GM23338 (cell line): Measurements from ENCODE around the gene LYRM9. TPM values are rescaled to one million over a fixed set of nuclear protein-coding genes. Genes with fewer than 3 reads are reported as not detected.

Experiments used
- ATAC-seq: fragments of 200-7000 bp; cut with Tn5 transposase; 3 replicates; pipeline ENCODE4 v1.9.1; 2020
- DNase-seq: peaks from one replicate; pipeline ENCODE4 v3.0.0-alpha.2; 2015; ENCODE audit warnings: low spot score
- H2AFZ ChIP-seq: fragments of 200-600 bp; sonication (generic); 2 replicates; pipeline ENCODE4 v1.8.0; 2016; ENCODE audit warnings: antibody characterized with exemption, mild to moderate bottlenecking, moderate library complexity
- H3F3A ChIP-seq: fragments of 200-600 bp; sonication (generic); replicated peaks from 2 replicates; pipeline ENCODE4 v1.8.0; 2017; ENCODE audit warnings: antibody characterized with exemption, mixed run types, low read depth
- H3K27ac ChIP-seq: fragments of 200-600 bp; sonication (generic); 2 replicates; pipeline ENCODE4 v1.6.1; 2016; ENCODE audit warnings: low read depth
- H3K27me3 ChIP-seq: fragments of 200-600 bp; sonication (generic); 2 replicates; pipeline ENCODE4 v1.8.0; 2016; ENCODE audit warnings: mild to moderate bottlenecking, mixed run types, moderate library complexity; ENCODE audit not compliant: insufficient read depth
- H3K36me3 ChIP-seq: fragments of 200-600 bp; sonication (generic); 2 replicates; pipeline ENCODE4 v1.8.0; 2016; ENCODE audit warnings: mild to moderate bottlenecking; ENCODE audit not compliant: insufficient read depth
- H3K4me1 ChIP-seq: fragments of 200-600 bp; sonication (generic); 2 replicates; pipeline ENCODE4 v1.8.0; 2016; ENCODE audit warnings: mild to moderate bottlenecking, moderate library complexity; ENCODE audit not compliant: insufficient read depth
- H3K4me2 ChIP-seq: fragments of 200-600 bp; sonication (generic); 2 replicates; pipeline ENCODE4 v1.7.1; 2017; ENCODE audit warnings: mixed run types
- H3K4me3 ChIP-seq: fragments of 200-600 bp; sonication (generic); 2 replicates; pipeline ENCODE4 v1.6.1; 2016; ENCODE audit warnings: mixed run types
- H3K79me2 ChIP-seq: fragments of 200-600 bp; sonication (generic); replicated peaks from 2 replicates; pipeline ENCODE4 v1.8.0; 2017; ENCODE audit warnings: mild to moderate bottlenecking; ENCODE audit not compliant: insufficient read depth
- H3K9me2 ChIP-seq: fragments of 200-600 bp; sonication (generic); 2 replicates; pipeline ENCODE4 v1.8.0; 2017; ENCODE audit not compliant: insufficient read depth
- H4K20me1 ChIP-seq: fragments of 200-600 bp; sonication (generic); replicated peaks from 2 replicates; pipeline ENCODE4 v1.8.0; 2017; ENCODE audit warnings: mild to moderate bottlenecking; ENCODE audit not compliant: insufficient read depth
- H3K27ac Mint-ChIP-seq: 2 replicates; pipeline ENCODE4 v1.8.0; 2020; ENCODE audit warnings: inconsistent platforms, mild to moderate bottlenecking, moderate library complexity, mixed read lengths
- H3K27me3 Mint-ChIP-seq: 3 replicates; pipeline ENCODE4 v1.8.0; 2022; ENCODE audit warnings: low read depth, mild to moderate bottlenecking, moderate library complexity, mixed read lengths, inconsistent platforms; ENCODE audit not compliant: insufficient read depth, poor library complexity
- H3K36me3 Mint-ChIP-seq: 3 replicates; pipeline ENCODE4 v1.8.0; 2021; ENCODE audit warnings: low read depth, mild to moderate bottlenecking, inconsistent platforms, moderate library complexity, mixed read lengths
- H3K4me1 Mint-ChIP-seq: 3 replicates; pipeline ENCODE4 v1.8.0; 2020; ENCODE audit warnings: mild to moderate bottlenecking, inconsistent platforms, mixed read lengths
- H3K4me3 Mint-ChIP-seq: 3 replicates; pipeline ENCODE4 v1.8.0; 2021; ENCODE audit warnings: moderate library complexity, mild to moderate bottlenecking, inconsistent platforms, mixed read lengths
- H3K9me3 Mint-ChIP-seq: 3 replicates; pipeline ENCODE4 v1.8.0; 2020; ENCODE audit warnings: moderate library complexity, mild to moderate bottlenecking, inconsistent platforms, mixed read lengths
- CREB1 ChIP-seq: fragments of 250-450 bp; sonication (Bioruptor Pico); IDR thresholded peaks from 2 replicates; pipeline ENCODE4 v1.5.0; 2020; ENCODE audit warnings: low read depth, mild to moderate bottlenecking, moderate library complexity
- CTCF ChIP-seq, 2 experiments: fragments of 200-600 bp in 1 of 2; sonication (generic) in 1 of 2; conservative IDR thresholded peaks; 2 replicates each; pipeline versions ENCODE4 v1.5.1 to v1.6.1; 2016 to 2017; ENCODE audit warnings: antibody characterized with exemption in 2 of 2, low read depth in 2 of 2, mild to moderate bottlenecking in 2 of 2, moderate library complexity in 1 of 2
- ETS1 ChIP-seq: IDR thresholded peaks from 2 replicates; pipeline ENCODE4 v1.6.1; 2016; ENCODE audit warnings: antibody characterized with exemption
- EZH2 ChIP-seq: fragments of 200-600 bp; sonication (generic); IDR thresholded peaks from one replicate; pipeline ENCODE4 v1.8.0; 2017; ENCODE audit warnings: antibody characterized with exemption, mild to moderate bottlenecking, low read depth; ENCODE audit not compliant: unreplicated experiment
- EZH2phosphoT487 ChIP-seq: fragments of 200-600 bp; sonication (generic); IDR thresholded peaks from one replicate; pipeline ENCODE4 v1.8.1; 2018; ENCODE audit warnings: antibody characterized with exemption; ENCODE audit not compliant: unreplicated experiment
- JUNB ChIP-seq: IDR thresholded peaks from one replicate; pipeline ENCODE4 v1.6.1; 2016; ENCODE audit warnings: antibody characterized with exemption; ENCODE audit not compliant: unreplicated experiment
- NANOG ChIP-seq: IDR thresholded peaks from 2 replicates; pipeline ENCODE4 v1.6.1; 2016; ENCODE audit warnings: antibody characterized with exemption, borderline replicate concordance
- POLR2AphosphoS5 ChIP-seq: IDR thresholded peaks from 2 replicates; pipeline ENCODE4 v1.6.1; 2016; ENCODE audit warnings: antibody characterized with exemption, low read depth
- REST ChIP-seq: IDR thresholded peaks from one replicate; pipeline ENCODE4 v1.6.1; 2018; ENCODE audit warnings: antibody characterized with exemption; ENCODE audit not compliant: unreplicated experiment
- STAT1 ChIP-seq: IDR thresholded peaks from one replicate; pipeline ENCODE4 v1.6.1; 2016; ENCODE audit warnings: antibody characterized with exemption; ENCODE audit not compliant: unreplicated experiment
- ZNF114 ChIP-seq: fragments of 250-450 bp; sonication (Bioruptor Pico); IDR thresholded peaks from 2 replicates; pipeline ENCODE4 v1.5.0; 2020; ENCODE audit warnings: mild to moderate bottlenecking, moderate library complexity
- ZNF331 ChIP-seq: fragments of 250-450 bp; sonication (Bioruptor Pico); IDR thresholded peaks from 2 replicates; pipeline ENCODE4 v1.5.0; 2020; ENCODE audit warnings: low read depth, mild to moderate bottlenecking, moderate library complexity
- ZNF462 ChIP-seq: fragments of 250-450 bp; sonication (Bioruptor Pico); IDR thresholded peaks from 2 replicates; pipeline ENCODE4 v1.5.0; 2020; ENCODE audit warnings: mild to moderate bottlenecking, moderate library complexity
- polyA plus RNA-seq: library from polyadenylated mRNA; unstranded; fragments of >200 nt; fragmentation: Nextera tagmentation; extraction: Ambion mirVana; gene quantifications from 2 replicates; pipeline ENCODE4 v1.2.1, GENCODE V29; 2016
- total RNA-seq: library from RNA; depleted of rRNA; stranded (reverse); fragments of >200 nt; shearing (Covaris generic); gene quantifications from 2 replicates; pipeline ENCODE4 v1.2.3, GENCODE V29; 2014

Gene LYRM9
- total and polyA plus RNA-seq, 2 experiments from 2014 or later, result 4.7 to 6.2 TPM

- peaks cover 2% of the 10 kb centered on the region for H3K27me3 Mint-ChIP-seq
- ATAC-seq (no peak), DNase-seq (no peak)
- H3K4me1 ChIP-seq, result peaks cover 10% of the 10 kb centered on the region
- no peaks in the 10 kb centered on the region for H3K79me2 ChIP-seq
- H3F3A ChIP-seq, result no peaks in the 10 kb centered on the region
- no peak overlapping the region for H3K4me2 ChIP-seq
- no peaks in the 10 kb centered on the region for H3K36me3 Mint-ChIP-seq
- H3K27me3 ChIP-seq, result no peaks in the 10 kb centered on the region
- H3K4me3 ChIP-seq, result no peak overlapping the region
- no peak overlapping the region for H3K27ac ChIP-seq
- no peak overlapping the region for H2AFZ ChIP-seq
- H3K4me3 Mint-ChIP-seq, result no peak overlapping the region
- TF ChIP-seq POLR2AphosphoS5 (no peak), JUNB (no peak), STAT1 (no peak), NANOG (no peak), ZNF462 (CRISPR knock-in tag) (no peak), ETS1 (no peak), CTCF (conservative IDR thresholded peaks at IDR 0.05; ENCODE audit: low read depth in 2 of 2) (no peak), REST (no peak), CREB1 (CRISPR knock-in tag) (no peak), ZNF331 (CRISPR knock-in tag) (no peak), EZH2 (no peak), EZH2phosphoT487 (no peak), ZNF114 (no peak)
- H3K4me1 Mint-ChIP-seq, result peaks cover 8% of the 10 kb centered on the region
- H3K36me3 ChIP-seq, result no peaks in the 10 kb centered on the region
- H4K20me1 ChIP-seq, result no peaks in the 10 kb centered on the region
- no peak overlapping the region for H3K27ac Mint-ChIP-seq
- no peaks in the 10 kb centered on the region for H3K9me3 Mint-ChIP-seq
- no peaks in the 10 kb centered on the region for H3K9me2 ChIP-seq
Measured at GRCh38 chr17:27855454-27855853, 37.7 kb downstream of the LYRM9 start.
